Nephron (organoid): ENCODE measurements around the gene WDR76.
"Not testable (repeated sequence)": the region's sequence is repeated elsewhere in the genome, so short reads cannot be mapped to it uniquely, and the experiment has no call there.

ENCODE experiments used
- H3K27ac Mint-ChIP-seq, 3 experiments: 2 replicates each; pipeline ENCODE4 v1.8.0; 2020; ENCODE audit warnings: mixed read lengths in 3 of 3, mild to moderate bottlenecking in 2 of 3, moderate library complexity in 1 of 3
- H3K27me3 Mint-ChIP-seq: 2 replicates; pipeline ENCODE4 v1.8.0; 2021; ENCODE audit warnings: low read depth, mild to moderate bottlenecking, moderate library complexity, mixed read lengths
- H3K36me3 Mint-ChIP-seq: 2 replicates; pipeline ENCODE4 v1.8.0; 2020; ENCODE audit warnings: low read depth, mixed read lengths
- H3K4me1 Mint-ChIP-seq: 2 replicates; pipeline ENCODE4 v1.8.0; 2020; ENCODE audit warnings: mixed read lengths
- H3K4me3 Mint-ChIP-seq, 3 experiments: 2 replicates each; pipeline ENCODE4 v1.8.0; 2020; ENCODE audit warnings: mild to moderate bottlenecking in 3 of 3, mixed read lengths in 3 of 3, moderate library complexity in 2 of 3
- H3K9me3 Mint-ChIP-seq: 2 replicates; pipeline ENCODE4 v1.8.0; 2020; ENCODE audit warnings: mixed read lengths
- TF ChIP-seq, protein P1 (sequence below), 3 experiments: fragments of 200-600 bp; sonication (generic); IDR thresholded peaks; one replicate each; pipeline ENCODE4 v1.5.0; 2021; ENCODE audit warnings: antibody characterized with exemption in 3 of 3; ENCODE audit not compliant: unreplicated experiment in 3 of 3

The WDR76 gene

DNA sequence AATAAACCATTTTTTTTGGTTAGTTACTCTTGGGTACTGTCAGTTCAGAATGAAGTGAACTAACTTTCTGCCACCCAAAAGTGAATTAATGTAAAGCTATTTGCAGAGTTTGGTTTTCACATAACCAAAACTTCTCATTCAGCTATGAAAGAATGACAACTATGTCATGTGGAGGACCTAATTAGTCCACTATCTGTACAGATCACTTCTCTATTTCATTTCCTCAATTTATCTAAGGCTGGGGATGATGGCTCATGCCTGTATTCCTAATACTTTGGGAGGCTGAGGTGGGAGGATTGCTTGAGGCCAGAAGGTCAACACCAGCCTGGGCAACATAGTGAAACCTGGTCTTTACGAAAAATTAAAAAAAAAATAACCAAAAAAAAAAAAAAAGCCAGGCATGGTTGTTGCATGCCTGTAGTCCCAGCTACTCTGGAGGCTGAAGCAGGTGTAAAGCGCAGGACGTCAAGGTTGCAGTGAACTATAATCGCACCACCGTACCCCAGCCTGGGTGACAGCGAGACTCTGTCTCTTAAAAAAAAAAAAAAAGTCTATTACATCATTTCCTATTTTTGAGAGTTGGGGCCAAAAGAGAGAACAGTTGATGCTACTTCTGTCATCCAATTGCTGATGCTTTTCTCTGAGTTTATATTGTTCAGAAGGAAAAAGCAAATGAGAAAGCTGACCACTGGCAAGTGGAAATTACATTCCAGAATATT is 17.7 kb upstream of the WDR76 start:
- Mint-ChIP-seq H3K9me3 (no peaks in the 10 kb centered on the region), H3K27me3 (no peaks in the 10 kb centered on the region), H3K4me1 (no peaks in the 10 kb centered on the region)

DNA sequence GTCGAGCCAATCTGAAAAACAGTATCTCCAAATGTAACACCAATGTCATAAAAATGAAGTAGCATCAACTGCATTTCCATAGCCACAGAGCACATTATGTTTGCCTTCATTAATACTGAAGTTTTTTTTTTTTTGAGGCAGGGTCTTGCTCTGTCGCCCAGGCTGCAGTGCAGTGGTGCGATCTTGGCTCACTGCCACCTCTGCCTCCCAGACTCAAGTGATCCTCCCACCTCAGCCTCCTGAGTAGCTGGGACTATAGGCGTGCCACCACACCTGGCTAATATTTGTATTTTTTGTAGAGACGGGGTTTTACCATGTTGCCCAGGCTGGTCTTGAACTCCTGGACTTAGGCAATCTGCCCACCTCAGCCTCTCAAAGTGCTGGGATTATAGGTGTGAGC is 11.7 kb upstream of the WDR76 start:
- not testable (repeated sequence) for H3K27me3 Mint-ChIP-seq, H3K4me3 Mint-ChIP-seq, H3K9me3 Mint-ChIP-seq, H3K4me1 Mint-ChIP-seq, H3K27ac Mint-ChIP-seq
- peaks cover 53% of the 10 kb centered on the region for H3K36me3 Mint-ChIP-seq

More for the DNA sequence above, 17.7 kb upstream of the WDR76 start:
- Mint-ChIP-seq H3K27ac (no peak overlapping the region), H3K36me3 (peaks cover 74% of the 10 kb centered on the region), H3K4me3 (no peak overlapping the region)
- TF ChIP-seq, protein P1, sequence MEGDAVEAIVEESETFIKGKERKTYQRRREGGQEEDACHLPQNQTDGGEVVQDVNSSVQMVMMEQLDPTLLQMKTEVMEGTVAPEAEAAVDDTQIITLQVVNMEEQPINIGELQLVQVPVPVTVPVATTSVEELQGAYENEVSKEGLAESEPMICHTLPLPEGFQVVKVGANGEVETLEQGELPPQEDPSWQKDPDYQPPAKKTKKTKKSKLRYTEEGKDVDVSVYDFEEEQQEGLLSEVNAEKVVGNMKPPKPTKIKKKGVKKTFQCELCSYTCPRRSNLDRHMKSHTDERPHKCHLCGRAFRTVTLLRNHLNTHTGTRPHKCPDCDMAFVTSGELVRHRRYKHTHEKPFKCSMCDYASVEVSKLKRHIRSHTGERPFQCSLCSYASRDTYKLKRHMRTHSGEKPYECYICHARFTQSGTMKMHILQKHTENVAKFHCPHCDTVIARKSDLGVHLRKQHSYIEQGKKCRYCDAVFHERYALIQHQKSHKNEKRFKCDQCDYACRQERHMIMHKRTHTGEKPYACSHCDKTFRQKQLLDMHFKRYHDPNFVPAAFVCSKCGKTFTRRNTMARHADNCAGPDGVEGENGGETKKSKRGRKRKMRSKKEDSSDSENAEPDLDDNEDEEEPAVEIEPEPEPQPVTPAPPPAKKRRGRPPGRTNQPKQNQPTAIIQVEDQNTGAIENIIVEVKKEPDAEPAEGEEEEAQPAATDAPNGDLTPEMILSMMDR (IDR thresholded peaks at IDR 0.05; ENCODE audit: unreplicated experiment in 3 of 3) = no peak

DNA sequence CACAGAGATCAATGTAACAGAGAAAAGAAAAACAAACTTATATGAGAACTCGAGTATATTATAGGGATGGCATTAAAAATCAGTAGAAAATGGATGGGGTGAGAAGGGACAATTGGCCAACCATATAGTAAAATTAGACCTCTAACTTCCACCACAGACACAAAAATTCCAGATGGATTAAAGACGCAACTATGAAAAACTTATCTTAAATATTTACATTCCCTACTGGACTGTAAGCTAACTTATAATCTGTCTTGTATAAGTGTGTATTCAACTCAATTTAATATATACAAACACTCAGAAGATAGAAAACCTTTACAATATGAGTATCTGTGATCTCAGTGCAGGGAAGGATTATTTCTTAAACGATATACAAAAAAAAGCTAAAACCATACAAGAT is 5.3 kb upstream of the WDR76 start:
- H3K27ac Mint-ChIP-seq = peak overlapping the region in 1 of 3 experiments; percentile 0
- H3K4me1 Mint-ChIP-seq = peaks cover 15% of the 10 kb centered on the region
- peaks cover 25% of the 10 kb centered on the region for H3K36me3 Mint-ChIP-seq
- peaks cover 3% of the 10 kb centered on the region for H3K9me3 Mint-ChIP-seq
- TF ChIP-seq, protein P1 (IDR thresholded peaks at IDR 0.05; ENCODE audit: unreplicated experiment in 3 of 3) = no peak
- H3K4me3 Mint-ChIP-seq = peak overlapping the region; percentile 52 to 77 (median 76)
- H3K27me3 Mint-ChIP-seq = no peaks in the 10 kb centered on the region

DNA sequence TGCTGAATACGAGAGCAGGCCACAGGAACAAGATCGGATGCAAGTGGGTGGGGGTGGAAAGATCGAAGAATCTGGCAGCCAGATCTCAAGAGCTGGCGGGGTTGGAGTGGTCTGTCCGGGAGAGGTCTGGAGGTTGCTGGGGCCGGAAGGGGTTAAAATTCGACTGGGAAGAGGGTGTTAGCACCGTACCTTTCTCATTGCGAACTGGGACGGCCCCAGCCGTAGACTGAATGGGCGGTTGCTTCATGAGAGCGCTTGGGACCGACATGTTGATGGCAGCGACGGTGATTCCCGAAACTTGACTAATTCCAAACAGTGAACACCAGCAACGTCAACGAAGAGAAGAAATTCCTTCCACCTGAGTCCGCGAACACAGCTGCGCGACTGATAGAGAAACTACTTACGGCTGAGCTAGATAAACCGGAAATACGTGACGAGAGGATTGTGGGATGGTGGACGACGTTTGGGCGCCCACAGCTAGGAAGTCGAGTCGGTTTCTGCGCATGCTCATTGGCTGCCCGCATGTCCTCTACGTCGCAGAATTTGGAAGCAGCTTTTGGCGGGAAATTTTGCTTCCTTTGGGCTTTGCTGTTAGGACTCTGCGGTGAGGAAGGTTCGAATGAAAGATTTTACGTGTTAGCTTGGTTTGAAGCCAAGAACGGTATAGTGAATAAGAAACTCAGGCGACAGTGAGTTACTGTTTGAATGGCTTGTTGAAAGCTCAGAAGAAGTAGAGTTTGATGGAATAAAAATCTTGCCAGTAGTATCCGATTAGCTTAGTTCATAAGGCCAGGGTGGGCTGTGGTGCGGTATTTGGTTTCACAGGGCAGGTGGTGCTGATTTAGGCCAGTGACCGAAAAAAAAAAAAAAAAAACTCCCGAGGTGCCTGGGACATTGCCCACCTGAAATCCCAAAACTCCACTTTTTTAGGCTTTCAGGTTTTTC is 2.2 kb upstream of the WDR76 start, which contains the start of gene MFAP1:
MFAP1 (minus strand) TSS at position 389 of the 945 bp plus-strand sequence; CDS start at position 268, 121 bp downstream.
- TF ChIP-seq, protein P1 (IDR thresholded peaks at IDR 0.05; ENCODE audit: unreplicated experiment in 3 of 3) = no peak
- H3K27me3 Mint-ChIP-seq = no peaks in the 10 kb centered on the region
- peaks cover 26% of the 10 kb centered on the region for H3K4me1 Mint-ChIP-seq
- H3K36me3 Mint-ChIP-seq = peaks cover 19% of the 10 kb centered on the region
- H3K27ac Mint-ChIP-seq = peak within 1 kb of the TSS; percentile 89 to 98 (median 98)
- H3K9me3 Mint-ChIP-seq = peaks cover 3% of the 10 kb centered on the region
- peak within 1 kb of the TSS; percentile 91 to 98 (median 94) for H3K4me3 Mint-ChIP-seq

DNA sequence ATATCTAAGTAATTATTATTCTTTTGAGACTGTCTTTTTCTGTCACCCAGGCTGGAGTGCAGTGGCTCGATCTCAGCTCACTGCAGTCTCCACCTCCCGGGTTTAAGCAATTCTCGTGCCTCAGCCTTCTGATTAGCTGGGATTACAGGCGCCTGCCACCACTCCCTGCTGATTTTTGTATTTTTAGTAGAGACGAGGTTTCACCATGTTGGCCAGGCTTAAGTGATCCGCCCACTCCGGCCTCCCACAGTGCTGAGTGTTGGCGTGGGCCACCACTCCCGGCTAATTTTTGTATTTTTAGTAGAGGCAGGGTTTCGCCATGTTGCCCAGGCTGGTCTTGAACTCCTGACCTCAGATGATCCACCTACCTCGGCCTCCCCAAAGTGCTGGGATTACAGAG is 1.5 kb upstream of the WDR76 start:
- peak overlapping the region; percentile 52 to 87 (median 79) for H3K4me3 Mint-ChIP-seq

DNA sequence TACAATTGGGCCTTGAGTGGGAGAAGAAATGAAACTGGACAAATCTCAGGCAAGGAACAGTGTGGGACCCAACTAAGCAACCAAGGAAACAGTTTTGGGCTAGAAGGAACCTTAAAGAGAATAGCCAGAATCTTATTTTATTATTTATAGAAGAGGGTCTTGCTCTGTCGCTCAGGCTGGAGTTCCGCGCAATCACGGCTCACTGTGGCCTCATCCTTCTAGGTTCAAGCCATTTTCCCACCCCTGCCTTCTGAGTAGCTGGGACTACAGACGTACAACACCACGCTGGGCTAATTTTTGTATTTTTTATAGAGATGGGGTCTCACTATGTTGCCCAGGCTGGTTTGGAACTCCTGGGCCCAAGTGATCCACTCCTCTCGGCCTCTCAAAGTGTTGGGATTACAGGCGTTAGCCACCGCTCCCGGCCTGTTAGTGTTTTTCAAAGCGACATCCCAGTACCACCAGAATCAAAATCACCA is 734 bp upstream of the WDR76 start:
- H3K27ac Mint-ChIP-seq = peak overlapping the region in 1 of 3 experiments; percentile 67
- H3K4me1 Mint-ChIP-seq = peaks cover 26% of the 10 kb centered on the region
- H3K36me3 Mint-ChIP-seq = peaks cover 16% of the 10 kb centered on the region
- TF ChIP-seq, protein P1 (IDR thresholded peaks at IDR 0.05; ENCODE audit: unreplicated experiment in 3 of 3) = no peak
- H3K4me3 Mint-ChIP-seq = peak overlapping the region; percentile 79 to 87 (median 84)
- no peaks in the 10 kb centered on the region for H3K27me3 Mint-ChIP-seq
- peaks cover 3% of the 10 kb centered on the region for H3K9me3 Mint-ChIP-seq

More for the DNA sequence above, 1.5 kb upstream of the WDR76 start:
- Mint-ChIP-seq H3K36me3 (peaks cover 16% of the 10 kb centered on the region), H3K4me1 (peaks cover 26% of the 10 kb centered on the region)
- H3K27me3 Mint-ChIP-seq, H3K9me3 Mint-ChIP-seq, H3K27ac Mint-ChIP-seq: not testable (repeated sequence)
